IPS DF 6.9 (cell line): Measurements from ENCODE around the gene ATXN7.
A peak's percentile ranks its signal among the peaks of the same experiment; 100 is the strongest.

Source experiments
- DNase-seq: peaks from one replicate; pipeline ENCODE4 v3.0.0-alpha.2; 2013; ENCODE audit warnings: low read depth, low spot score
- H3K27ac ChIP-seq: one replicate; pipeline ENCODE4 v1.5.1; 2013; ENCODE audit warnings: low read length, control low read depth
- H3K27me3 ChIP-seq: 2 replicates; pipeline ENCODE4 v1.6.1; 2013; ENCODE audit warnings: mild to moderate bottlenecking, low read length; ENCODE audit not compliant: control insufficient read depth, insufficient read depth
- H3K36me3 ChIP-seq: 2 replicates; pipeline ENCODE4 v1.6.1; 2013; ENCODE audit warnings: low read length; ENCODE audit not compliant: control insufficient read depth, insufficient read depth
- H3K4me1 ChIP-seq: 2 replicates; pipeline ENCODE4 v1.6.1; 2013; ENCODE audit warnings: low read length; ENCODE audit not compliant: control insufficient read depth, insufficient read depth
- H3K4me3 ChIP-seq: 2 replicates; pipeline ENCODE4 v1.5.1; 2013; ENCODE audit warnings: mild to moderate bottlenecking, low read length
- H3K9me3 ChIP-seq: 2 replicates; pipeline ENCODE4 v1.6.1; 2013; ENCODE audit warnings: low read length, inconsistent platforms; ENCODE audit not compliant: control insufficient read depth, insufficient read depth
- WGBS: extraction: QIAGEN DNeasy Blood & Tissue Kit; methylation state at CpG from one replicate; pipeline ENCODE4 v1.1.7; 2013; ENCODE audit warnings: mixed read lengths, missing lambda C conversion rate; ENCODE audit not compliant: insufficient read length, insufficient coverage; 5-methylcytosine and 5-hydroxymethylcytosine counted together

The ATXN7 gene

DNA sequence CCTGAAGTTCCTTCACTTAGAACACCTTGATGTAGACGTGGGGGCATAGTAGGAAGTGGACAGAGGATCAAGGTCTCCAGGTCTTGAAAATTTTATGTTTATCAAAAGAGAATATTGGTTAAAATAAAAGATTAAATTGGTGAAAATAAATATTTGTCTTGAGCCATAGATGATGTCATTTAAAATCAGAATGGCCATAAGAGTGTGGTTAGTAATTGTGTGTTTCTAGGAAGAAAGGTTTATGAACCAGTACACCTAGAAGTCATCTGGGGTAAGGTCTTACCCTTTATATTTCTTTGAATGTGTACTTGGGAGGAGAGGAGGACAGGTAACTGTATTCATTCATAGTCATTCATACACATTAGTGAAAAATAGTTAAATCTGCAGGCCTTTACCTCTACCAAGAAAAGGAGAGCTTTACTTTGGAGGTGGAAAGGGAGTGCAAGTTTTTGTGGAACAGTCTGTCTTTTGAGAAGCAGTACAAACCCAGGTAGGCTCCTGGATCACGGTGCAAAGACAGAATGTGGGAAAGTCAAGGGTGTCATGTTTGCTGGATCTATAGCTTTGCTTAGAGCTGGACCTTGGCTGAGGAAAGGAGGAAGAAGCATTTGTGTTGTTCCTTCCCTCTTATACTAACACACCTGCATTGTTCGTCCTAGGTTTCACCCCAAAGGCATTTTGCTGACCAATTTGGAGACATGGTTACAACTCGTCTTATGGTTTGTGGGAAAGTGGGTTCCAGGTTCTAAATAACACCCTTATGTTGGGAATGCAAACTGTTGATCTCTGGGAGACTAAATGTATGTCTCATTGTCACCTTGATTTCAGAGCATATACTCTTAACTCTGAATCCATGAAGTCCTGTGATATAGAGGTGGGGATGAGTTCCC is 42.3 kb downstream of the ATXN7 start:
- Histone ChIP-seq H3K4me3 (no peak overlapping the region), H3K4me1 (no peaks in the 10 kb centered on the region), H3K27ac (no peak overlapping the region), H3K27me3 (no peaks in the 10 kb centered on the region), H3K36me3 (no peaks in the 10 kb centered on the region), H3K9me3 (no peaks in the 10 kb centered on the region)
- no CpG with 5 or more reads among the region's 4 CpGs for WGBS
- no peak for DNase-seq

DNA sequence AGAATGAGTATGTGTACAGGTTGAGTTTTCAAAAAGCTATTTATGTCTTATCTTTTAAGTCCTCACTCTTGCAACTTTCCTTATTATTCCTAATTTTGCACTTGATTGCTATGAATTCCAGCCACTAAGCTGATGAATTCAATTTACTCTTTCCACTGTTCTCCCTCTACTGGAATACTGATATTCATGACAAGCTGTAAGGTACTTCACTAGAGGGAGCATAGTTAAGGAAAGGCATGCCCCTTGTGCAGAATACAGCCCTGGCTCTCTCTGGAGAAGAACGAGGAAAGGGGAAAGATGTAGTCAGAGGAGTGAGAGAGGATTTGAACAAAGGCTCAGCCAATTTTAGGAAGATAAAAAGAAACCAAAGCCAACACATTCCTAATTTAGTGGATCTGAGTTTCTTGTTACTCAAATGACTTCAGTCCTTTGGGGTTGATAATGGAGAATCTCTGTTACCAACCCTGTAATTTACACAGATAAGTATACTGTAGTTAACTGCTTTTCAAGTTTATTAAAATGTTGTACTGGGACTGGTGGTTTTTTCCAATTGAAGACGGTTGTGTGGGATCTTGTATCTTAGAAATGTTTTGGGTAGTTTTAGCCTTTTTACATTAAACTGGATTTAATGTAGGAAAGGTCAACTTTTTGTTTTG is 44.5 kb downstream of the ATXN7 start:
- Histone ChIP-seq H3K4me1 (no peaks in the 10 kb centered on the region), H3K36me3 (no peaks in the 10 kb centered on the region), H3K4me3 (no peak overlapping the region), H3K27ac (no peak overlapping the region), H3K9me3 (no peaks in the 10 kb centered on the region), H3K27me3 (no peaks in the 10 kb centered on the region)
- WGBS, result no CpG with 5 or more reads among the region's 2 CpGs
- DNase-seq, result no peak

DNA sequence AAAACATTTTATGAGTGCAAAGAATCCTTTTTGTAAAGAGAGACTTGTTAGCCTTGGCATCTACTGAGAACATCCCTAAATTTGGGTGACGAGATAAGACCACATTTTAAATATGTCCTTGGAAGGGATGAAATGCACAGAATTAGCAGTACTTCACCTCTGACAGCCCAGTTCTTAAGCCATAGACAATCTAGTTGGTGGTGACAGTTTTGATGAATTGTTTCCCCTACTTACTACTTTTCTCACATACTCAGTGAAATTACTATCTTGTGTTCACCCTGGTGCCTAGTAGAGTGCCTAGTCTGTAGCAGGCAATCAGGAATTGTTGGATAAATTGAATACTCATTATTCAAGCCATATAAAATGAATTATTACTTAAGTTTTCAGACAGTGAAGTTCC is 45.1 kb downstream of the ATXN7 start:
- H3K27ac ChIP-seq, result no peak overlapping the region
- H3K27me3 ChIP-seq, result no peaks in the 10 kb centered on the region
- DNase-seq, result no peak
- WGBS, result no CpG with 5 or more reads among the region's 1 CpG
- H3K36me3 ChIP-seq, result no peaks in the 10 kb centered on the region
- H3K4me1 ChIP-seq, result no peaks in the 10 kb centered on the region
- H3K9me3 ChIP-seq, result no peaks in the 10 kb centered on the region
- H3K4me3 ChIP-seq, result no peak overlapping the region

GRCh38 chr3:63909431-63909830 is 45.8 kb downstream of the ATXN7 start:
- Histone ChIP-seq H3K9me3 (no peaks in the 10 kb centered on the region), H3K36me3 (no peaks in the 10 kb centered on the region), H3K27ac (no peak overlapping the region), H3K27me3 (no peaks in the 10 kb centered on the region), H3K4me1 (no peaks in the 10 kb centered on the region), H3K4me3 (no peak overlapping the region)
- no peak for DNase-seq
- no CpG with 5 or more reads among the region's 2 CpGs for WGBS

DNA sequence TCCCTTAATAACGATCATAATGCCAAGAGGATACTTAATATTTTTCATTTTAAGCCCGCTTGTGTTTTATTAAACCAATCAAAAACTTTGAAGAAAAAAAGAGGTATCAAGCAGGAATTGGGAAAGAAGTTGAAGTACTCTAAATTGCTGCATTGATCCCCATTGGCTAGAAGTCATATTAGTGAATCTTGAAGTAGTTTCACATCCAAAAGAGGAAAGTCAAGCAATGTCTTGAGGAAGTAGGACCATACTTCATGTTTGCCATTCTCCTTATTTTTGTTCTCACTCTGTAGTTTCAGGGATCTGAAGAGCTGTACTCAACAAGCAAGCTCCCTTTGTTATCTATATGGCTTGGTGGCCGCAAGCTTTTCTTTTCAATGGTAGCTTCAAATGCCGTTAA is 46.3 kb downstream of the ATXN7 start:
- Histone ChIP-seq H3K4me3 (no peak overlapping the region), H3K36me3 (no peaks in the 10 kb centered on the region), H3K27me3 (no peaks in the 10 kb centered on the region), H3K27ac (no peak overlapping the region), H3K4me1 (no peaks in the 10 kb centered on the region), H3K9me3 (no peaks in the 10 kb centered on the region)
- WGBS, result no CpG with 5 or more reads among the region's 4 CpGs
- DNase-seq, result no peak

DNA sequence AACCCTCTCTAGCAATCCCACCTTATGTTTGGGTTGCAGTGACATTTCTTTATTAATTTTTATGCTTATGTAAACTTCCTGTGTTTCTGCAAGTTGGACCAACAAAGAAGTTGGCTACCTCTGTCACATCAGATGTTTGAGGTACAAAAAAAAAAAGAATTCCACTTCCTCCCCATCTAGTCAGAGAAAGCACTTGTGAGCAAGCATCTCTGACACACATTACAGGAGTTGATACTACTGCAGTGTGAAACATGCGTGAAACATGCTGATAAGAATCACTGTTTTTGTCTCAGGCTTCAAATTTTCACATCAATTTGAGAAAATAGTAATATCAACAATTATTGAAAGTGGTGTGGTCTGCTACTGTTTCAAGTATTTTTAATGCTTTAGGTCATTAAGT is 47.2 kb downstream of the ATXN7 start:
- WGBS, result no CpG with 5 or more reads among the region's 1 CpG
- DNase-seq, result no peak
- H3K27me3 ChIP-seq, result no peaks in the 10 kb centered on the region
- no peaks in the 10 kb centered on the region for H3K9me3 ChIP-seq
- H3K4me1 ChIP-seq, result no peaks in the 10 kb centered on the region
- no peaks in the 10 kb centered on the region for H3K36me3 ChIP-seq
- no peak overlapping the region for H3K27ac ChIP-seq
- no peak overlapping the region for H3K4me3 ChIP-seq

DNA sequence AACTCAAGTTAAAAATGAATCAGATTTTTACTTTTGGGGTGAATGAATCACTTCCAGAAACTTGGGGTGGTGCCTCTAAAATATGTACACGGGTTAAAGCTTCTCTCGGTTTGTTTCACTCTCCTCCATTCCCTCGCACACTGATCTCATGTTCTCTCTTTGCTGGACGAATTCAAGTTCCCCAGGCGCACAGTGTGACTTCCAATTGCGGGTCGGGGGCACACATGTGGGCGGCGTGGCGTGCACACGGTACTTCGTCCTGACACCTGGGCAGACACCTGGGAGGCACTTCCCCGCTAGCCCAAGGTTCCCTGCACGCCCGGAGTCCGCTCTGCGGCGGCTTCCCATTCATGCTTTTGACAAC is 47.8 kb downstream of the ATXN7 start:
- no peaks in the 10 kb centered on the region for H3K9me3 ChIP-seq
- no peaks in the 10 kb centered on the region for H3K36me3 ChIP-seq
- no CpG with 5 or more reads among the region's 18 CpGs for WGBS
- no peak for DNase-seq
- peak overlapping the region; percentile 75; the same call in 1 of the 2 replicates for H3K4me3 ChIP-seq
- no peaks in the 10 kb centered on the region for H3K4me1 ChIP-seq
- H3K27me3 ChIP-seq, result no peaks in the 10 kb centered on the region
- no peak overlapping the region for H3K27ac ChIP-seq

- H3K4me1 ChIP-seq, result no peaks in the 10 kb centered on the region
- no peak for DNase-seq
- H3K4me3 ChIP-seq, result peak within 1 kb of the TSS; percentile 75
- no peaks in the 10 kb centered on the region for H3K36me3 ChIP-seq
- H3K27ac ChIP-seq, result no peak within 1 kb of the TSS
- no peaks in the 10 kb centered on the region for H3K27me3 ChIP-seq
- WGBS, result no CpG with 5 or more reads among the region's 115 CpGs
- no peaks in the 10 kb centered on the region for H3K9me3 ChIP-seq
Measured at GRCh38 chr3:63911873-63912767, 48.5 kb downstream of the ATXN7 start, which contains the start of gene SCAANT1. TSS of gene SCAANT1 (minus strand) at chr3:63912383.

DNA sequence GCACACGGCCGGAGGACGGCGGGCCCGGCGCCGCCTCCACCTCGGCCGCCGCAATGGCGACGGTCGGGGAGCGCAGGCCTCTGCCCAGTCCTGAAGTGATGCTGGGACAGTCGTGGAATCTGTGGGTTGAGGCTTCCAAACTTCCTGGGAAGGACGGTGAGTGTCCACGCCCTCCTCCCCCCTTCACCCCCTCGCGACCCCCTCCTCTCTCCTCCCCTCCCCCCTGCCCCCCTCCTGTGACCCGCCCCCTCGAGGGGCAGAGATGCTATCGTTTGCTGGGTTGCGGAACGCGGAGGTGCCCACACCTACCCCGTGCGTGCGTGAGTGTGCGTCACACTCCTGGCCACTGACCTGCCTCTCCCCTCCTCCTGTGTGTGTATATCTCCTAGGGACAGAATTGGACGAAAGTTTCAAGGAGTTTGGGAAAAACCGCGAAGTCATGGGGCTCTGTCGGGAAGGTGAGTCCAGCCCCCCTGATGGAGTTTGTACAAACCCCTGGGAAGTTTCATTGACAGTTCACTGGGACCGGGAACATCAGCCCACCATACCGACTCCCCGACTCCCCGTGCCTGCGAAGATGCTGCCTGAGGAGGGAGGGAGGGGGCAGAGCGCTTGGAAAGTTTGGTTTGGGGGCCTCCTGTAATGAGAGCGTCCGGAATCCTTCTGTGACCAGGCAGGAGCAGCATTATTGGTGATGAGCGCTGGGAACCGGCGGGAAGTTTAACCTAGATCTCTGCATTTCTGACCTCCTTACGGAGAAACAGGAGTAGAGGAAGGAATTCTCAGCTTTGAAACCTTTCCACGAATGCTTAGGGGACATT is 49.3 kb downstream of the ATXN7 start:
- Histone ChIP-seq H3K36me3 (no peaks in the 10 kb centered on the region), H3K9me3 (no peaks in the 10 kb centered on the region), H3K4me3 (peak overlapping the region; percentile 75), H3K27me3 (no peaks in the 10 kb centered on the region), H3K27ac (no peak overlapping the region), H3K4me1 (no peaks in the 10 kb centered on the region)
- no peak for DNase-seq
- no CpG with 5 or more reads among the region's 46 CpGs for WGBS
